Measurements from ENCODE around the gene MEG3. TPM values are rescaled to one million over a fixed set of nuclear protein-coding genes. Genes with fewer than 3 reads are reported as not detected.

MEG3 gene
- total RNA-seq, 1 experiment from 2014 or later = 62.4 TPM

GRCh38 chr14:100779691-100780080, 46.2 kb upstream of the MEG3 start:
- H3K4me3 ChIP-seq (ENCODE audit: low read depth in 2 of 2, low read length in 2 of 2) = no peak overlapping the region
- no peak for ATAC-seq
- H3K36me3 ChIP-seq (ENCODE audit: control insufficient read depth, insufficient read depth, low read length) = no peaks in the 10 kb centered on the region
- H3K27me3 ChIP-seq (ENCODE audit: control insufficient read depth, insufficient read depth, low read length) = no peaks in the 10 kb centered on the region
- TF ChIP-seq CTCF (IDR thresholded peaks at IDR 0.05) (no peak), TCF7L2 (IDR thresholded peaks at IDR 0.05; ENCODE audit: low read depth, low read length) (no peak), REST (IDR thresholded peaks at IDR 0.05; ENCODE audit: insufficient read depth in 1 of 2, low read depth in 2 of 2, low read length in 1 of 2) (no peak), POLR2AphosphoS5 (IDR thresholded peaks at IDR 0.05; ENCODE audit: low read depth, low read length) (no peak)
- no peak overlapping the region for H3K27ac ChIP-seq (ENCODE audit: low read length)
- intact Hi-C loops (cut with micrococcal nuclease; ENCODE audit: unreplicated experiment) (no loop called here), in situ Hi-C loops (cut with HindIII; ENCODE audit: low pct_unique_long_range_greater_than_20kb, low sequenced_read_pairs) (no loop called here)
- DNase-seq (ENCODE audit: low read depth, low spot score) = no peak
- no peaks in the 10 kb centered on the region for H3K4me1 ChIP-seq (ENCODE audit: control insufficient read depth, insufficient read depth, low read length)
- POLR2A ChIA-PET = no interaction called here
- H3K9me3 ChIP-seq (ENCODE audit: control insufficient read depth, insufficient read depth, low read depth, low read length) = no peaks in the 10 kb centered on the region
- CTCF ChIA-PET = no interaction called here
- BruUV-seq (replicated peaks) = no TSS peak

GRCh38 chr14:100780246-100780645, 45.7 kb upstream of the MEG3 start:
- H3K4me3 ChIP-seq (ENCODE audit: low read depth in 2 of 2, low read length in 2 of 2) = no peak overlapping the region
- H3K9me3 ChIP-seq (ENCODE audit: control insufficient read depth, insufficient read depth, low read depth, low read length) = no peaks in the 10 kb centered on the region
- no peaks in the 10 kb centered on the region for H3K27me3 ChIP-seq (ENCODE audit: control insufficient read depth, insufficient read depth, low read length)
- DNase-seq (ENCODE audit: low read depth, low spot score) = no peak
- in situ Hi-C loops (cut with HindIII; ENCODE audit: low pct_unique_long_range_greater_than_20kb, low sequenced_read_pairs) (no loop called here), intact Hi-C loops (cut with micrococcal nuclease; ENCODE audit: unreplicated experiment) (no loop called here)
- H3K27ac ChIP-seq (ENCODE audit: low read length) = no peak overlapping the region
- no peaks in the 10 kb centered on the region for H3K36me3 ChIP-seq (ENCODE audit: control insufficient read depth, insufficient read depth, low read length)
- TF ChIP-seq CTCF (IDR thresholded peaks at IDR 0.05) = no peak
- no peak for TF ChIP-seq POLR2AphosphoS5 (IDR thresholded peaks at IDR 0.05; ENCODE audit: low read depth, low read length)
- no peak for TF ChIP-seq SIN3A (IDR thresholded peaks at IDR 0.05; ENCODE audit: borderline replicate concordance, insufficient read depth, low read depth, low read length)
- TF ChIP-seq TCF7L2 (IDR thresholded peaks at IDR 0.05; ENCODE audit: low read depth, low read length) = no peak
- TF ChIP-seq REST (IDR thresholded peaks at IDR 0.05; ENCODE audit: insufficient read depth in 1 of 2, low read depth in 2 of 2, low read length in 1 of 2) = no peak
- ChIA-PET POLR2A (no interaction called here), CTCF (no interaction called here)
- H3K4me1 ChIP-seq (ENCODE audit: control insufficient read depth, insufficient read depth, low read length) = no peaks in the 10 kb centered on the region
- no TSS peak for BruUV-seq (replicated peaks)
- ATAC-seq = no peak

Data from Panc1 (cell line).